NB4 (cell line): Measurements from ENCODE around the gene GABRB1.

Source experiments
- MYC ChIP-seq: IDR thresholded peaks from 2 replicates; pipeline ENCODE4 v1.6.1; 2011; ENCODE audit warnings: low read depth, low read length
- POLR2A ChIP-seq: IDR thresholded peaks from 2 replicates; pipeline ENCODE4 v1.6.1; 2011; ENCODE audit warnings: mild to moderate bottlenecking; ENCODE audit not compliant: insufficient read length; ENCODE audit errors: extremely low read depth
- TF ChIP-seq, protein P1 (sequence below): IDR thresholded peaks from one replicate; pipeline ENCODE4 v1.5.1; 2012; ENCODE audit warnings: low read depth, low read length

DNA sequence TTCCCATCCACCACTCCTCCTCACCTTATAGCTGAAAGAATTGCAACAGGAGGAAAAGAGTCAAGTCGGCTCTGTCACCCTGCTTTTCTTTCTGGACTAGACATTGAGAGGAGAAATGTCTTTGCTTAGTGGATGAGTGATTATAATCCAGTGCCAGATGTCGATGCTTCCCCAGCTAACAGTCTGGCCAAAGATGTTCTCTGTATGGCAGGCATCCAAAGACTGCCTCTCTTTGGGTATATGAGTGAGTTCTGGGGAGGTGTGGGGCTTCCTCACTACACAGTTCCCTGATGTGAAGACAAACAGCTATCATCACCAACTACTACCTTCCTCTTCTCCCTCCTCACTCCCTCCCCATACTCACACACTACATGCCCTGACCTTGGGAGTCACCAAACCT is 341.2 kb downstream of the GABRB1 start:
- TF ChIP-seq, protein P1, sequence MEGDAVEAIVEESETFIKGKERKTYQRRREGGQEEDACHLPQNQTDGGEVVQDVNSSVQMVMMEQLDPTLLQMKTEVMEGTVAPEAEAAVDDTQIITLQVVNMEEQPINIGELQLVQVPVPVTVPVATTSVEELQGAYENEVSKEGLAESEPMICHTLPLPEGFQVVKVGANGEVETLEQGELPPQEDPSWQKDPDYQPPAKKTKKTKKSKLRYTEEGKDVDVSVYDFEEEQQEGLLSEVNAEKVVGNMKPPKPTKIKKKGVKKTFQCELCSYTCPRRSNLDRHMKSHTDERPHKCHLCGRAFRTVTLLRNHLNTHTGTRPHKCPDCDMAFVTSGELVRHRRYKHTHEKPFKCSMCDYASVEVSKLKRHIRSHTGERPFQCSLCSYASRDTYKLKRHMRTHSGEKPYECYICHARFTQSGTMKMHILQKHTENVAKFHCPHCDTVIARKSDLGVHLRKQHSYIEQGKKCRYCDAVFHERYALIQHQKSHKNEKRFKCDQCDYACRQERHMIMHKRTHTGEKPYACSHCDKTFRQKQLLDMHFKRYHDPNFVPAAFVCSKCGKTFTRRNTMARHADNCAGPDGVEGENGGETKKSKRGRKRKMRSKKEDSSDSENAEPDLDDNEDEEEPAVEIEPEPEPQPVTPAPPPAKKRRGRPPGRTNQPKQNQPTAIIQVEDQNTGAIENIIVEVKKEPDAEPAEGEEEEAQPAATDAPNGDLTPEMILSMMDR = no peak
- TF ChIP-seq POLR2A (no peak), MYC (no peak)
